ENCODE measurements around the gene RPS19. TPM values are rescaled to one million over a fixed set of nuclear protein-coding genes. Genes with fewer than 3 reads are reported as not detected.

The RPS19 gene
- 7,675 to 10,466 TPM (median 9,473 TPM) in 5 replicates for total RNA-seq (2022; extraction: Qiagen RNA extraction)

DNA sequence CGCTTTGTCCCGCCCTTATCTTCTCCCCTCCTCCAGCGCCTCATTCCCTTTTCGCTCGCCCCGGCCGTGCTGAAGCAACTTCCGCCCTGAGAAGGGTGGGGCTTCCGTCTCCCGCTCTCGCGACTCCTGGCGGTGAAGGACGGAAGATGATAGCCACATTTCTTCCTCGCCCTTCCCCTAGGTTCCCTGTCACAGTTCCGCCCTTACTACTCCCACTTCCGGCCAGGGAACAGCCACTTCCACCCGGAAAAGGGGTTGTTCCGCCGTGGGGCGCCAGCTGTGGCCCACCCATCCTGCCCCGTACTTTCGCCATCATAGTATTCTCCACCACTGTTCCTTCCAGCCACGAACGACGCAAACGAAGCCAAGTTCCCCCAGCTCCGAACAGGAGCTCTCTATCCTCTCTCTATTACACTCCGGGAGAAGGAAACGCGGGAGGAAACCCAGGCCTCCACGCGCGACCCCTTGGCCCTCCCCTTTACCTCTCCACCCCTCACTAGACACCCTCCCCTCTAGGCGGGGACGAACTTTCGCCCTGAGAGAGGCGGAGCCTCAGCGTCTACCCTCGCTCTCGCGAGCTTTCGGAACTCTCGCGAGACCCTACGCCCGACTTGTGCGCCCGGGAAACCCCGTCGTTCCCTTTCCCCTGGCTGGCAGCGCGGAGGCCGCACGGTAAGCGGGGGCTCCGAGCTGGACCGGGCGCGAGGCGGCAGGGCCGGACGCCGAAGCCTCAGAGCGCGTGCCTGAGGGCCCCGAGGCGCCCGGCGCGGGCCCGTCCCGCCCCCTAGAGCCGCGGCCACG, at the start of gene RPS19:
Gene RPS19 (plus strand): TSS at position 638 of the 801 bp plus-strand sequence. CDS start 520 bp downstream, outside the sequence.

DNA sequence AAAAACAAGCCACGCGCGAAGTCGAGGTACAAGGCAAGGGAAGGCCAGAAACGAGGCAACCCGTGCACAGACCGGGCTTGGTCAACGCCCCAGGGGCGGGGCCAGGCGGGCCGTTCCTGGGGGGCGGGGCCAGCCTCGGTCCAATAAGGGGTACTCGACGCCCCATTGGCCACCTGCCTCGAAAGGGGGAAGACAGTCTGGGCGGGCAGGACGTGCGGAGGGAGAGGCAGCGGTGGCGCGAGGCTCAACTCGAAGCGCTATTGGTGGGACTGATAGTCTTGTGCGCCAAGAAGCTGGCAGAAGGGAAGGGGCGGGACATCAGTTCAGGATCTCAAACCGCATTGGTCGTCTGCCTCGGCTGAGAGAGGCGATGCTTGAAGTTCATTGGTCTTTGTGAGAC, 15.5 kb upstream of the RPS19 start, which contains the start of gene LYPD4:
Gene LYPD4 (minus strand): TSS at position 83 of the 400 bp plus-strand sequence. CDS start 5,398 bp downstream, outside the sequence.

DNA sequence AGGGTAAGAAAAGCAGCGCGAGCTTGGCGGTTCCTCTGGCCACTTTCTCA, 15.2 kb upstream of the RPS19 start, which contains the start of gene DMRTC2:
Gene DMRTC2 (plus strand): TSS at position 42 of the 50 bp plus-strand sequence. CDS start 2,387 bp downstream, outside the sequence.

GRCh38 chr19:41876847-41877832, 17.1 kb downstream of the RPS19 start, which contains the start of gene CD79A:
Gene CD79A (plus strand): TSS chr19:41877279. CDS start chr19:41877305, 26 bp downstream.

DNA sequence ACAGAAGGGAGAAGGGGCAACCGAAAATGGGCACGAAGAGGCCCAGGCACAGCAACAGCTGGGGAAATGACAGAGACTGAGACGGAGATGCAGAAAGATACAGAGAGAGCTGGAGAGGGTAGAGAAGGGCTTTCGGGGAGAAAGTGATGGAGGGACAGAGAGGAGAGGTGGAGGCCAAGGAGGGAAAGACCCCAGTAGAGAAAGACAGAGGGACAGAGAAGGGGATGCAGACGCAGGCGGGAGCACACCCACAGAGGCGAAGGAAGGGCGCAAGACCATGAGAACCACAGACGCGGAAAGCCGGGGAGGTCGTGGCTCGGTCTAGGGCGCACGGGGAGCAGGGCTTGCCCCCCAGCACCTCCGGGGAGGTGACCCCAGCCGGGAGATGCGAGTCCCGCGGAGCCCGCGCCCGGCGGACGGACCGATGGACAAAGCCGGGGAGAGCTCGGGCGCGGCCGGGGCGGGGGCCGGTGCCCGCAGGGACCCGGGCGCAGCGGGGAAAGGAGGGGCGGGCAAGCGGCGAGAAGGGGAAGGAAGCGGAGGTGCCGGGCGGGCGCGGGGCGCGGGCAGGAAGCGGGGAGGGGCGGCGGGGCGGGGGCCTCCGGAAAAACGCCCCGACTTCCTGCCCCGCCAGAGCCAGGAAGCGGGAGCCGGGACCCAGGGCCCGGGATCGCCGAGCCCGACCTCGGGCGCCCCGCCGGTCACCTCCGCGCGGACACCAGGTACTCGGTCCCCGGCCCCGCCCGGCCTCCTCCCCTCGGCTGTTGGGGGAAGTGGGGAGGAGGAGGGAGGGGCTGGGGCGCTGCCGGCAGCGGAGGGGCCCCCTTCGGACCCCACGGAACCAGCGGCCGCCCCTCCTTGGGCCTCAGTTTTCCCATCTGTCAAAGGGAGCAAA, 22.8 kb downstream of the RPS19 start, which contains the start of gene ARHGEF1:
Gene ARHGEF1 (plus strand): TSS at position 617 of the 895 bp plus-strand sequence. CDS start 4,899 bp downstream, outside the sequence.

Other genes starting within 250 kb of the RPS19 start
- not detected in 5 replicates for gene CEACAM4, start 233.2 kb upstream of the RPS19 start, total RNA-seq (2022; extraction: Qiagen RNA extraction)
- 0.03 to 0.18 TPM (median 0.10 TPM) in 3 of 5 replicates, not detected in the others for gene CEACAM7, start 172.0 kb upstream of the RPS19 start, total RNA-seq (2022; extraction: Qiagen RNA extraction)
- 1.4 to 2.1 TPM (median 1.6 TPM) in 5 replicates for gene CEACAM5, start 151.6 kb upstream of the RPS19 start, total RNA-seq (2022; extraction: Qiagen RNA extraction)
- gene CEACAM6, start 104.7 kb upstream of the RPS19 start, total RNA-seq (2022; extraction: Qiagen RNA extraction) = 14.7 to 22.7 TPM (median 18.6 TPM) in 5 replicates
- not detected in 5 replicates for gene CEACAM3, start 63.7 kb upstream of the RPS19 start, total RNA-seq (2022; extraction: Qiagen RNA extraction)
- not detected in 5 replicates for gene LYPD4, start 15.6 kb upstream of the RPS19 start, total RNA-seq (2022; extraction: Qiagen RNA extraction)
- gene DMRTC2, start 15.2 kb upstream of the RPS19 start, total RNA-seq (2022; extraction: Qiagen RNA extraction) = not detected in 5 replicates
- gene CD79A, start 17.0 kb downstream of the RPS19 start, total RNA-seq (2022; extraction: Qiagen RNA extraction) = 0.70 to 1.2 TPM (median 0.95 TPM) in 5 replicates
- gene ARHGEF1, start 22.9 kb downstream of the RPS19 start, total RNA-seq (2022; extraction: Qiagen RNA extraction) = 84.5 to 116 TPM (median 100 TPM) in 5 replicates
- 0.20 to 0.39 TPM (median 0.30 TPM) in 5 replicates for gene ERFL, start 68.2 kb downstream of the RPS19 start, total RNA-seq (2022; extraction: Qiagen RNA extraction)
- 192 to 280 TPM (median 239 TPM) in 5 replicates for gene RABAC1, start 99.1 kb downstream of the RPS19 start, total RNA-seq (2022; extraction: Qiagen RNA extraction)
- 4.0 to 4.6 TPM (median 4.2 TPM) in 5 replicates for gene ATP1A3, start 134.0 kb downstream of the RPS19 start, total RNA-seq (2022; extraction: Qiagen RNA extraction)
- gene GRIK5, start 210.0 kb downstream of the RPS19 start, total RNA-seq (2022; extraction: Qiagen RNA extraction) = 0.38 to 0.52 TPM (median 0.48 TPM) in 5 replicates
- gene ZNF574, start 215.9 kb downstream of the RPS19 start, total RNA-seq (2022; extraction: Qiagen RNA extraction) = 32.0 to 38.0 TPM (median 35.5 TPM) in 5 replicates